ENCODE measurements around the gene CCDC106. TPM values are rescaled to one million over a fixed set of nuclear protein-coding genes. Genes with fewer than 3 reads are reported as not detected.
A peak's percentile ranks its signal among the peaks of the same experiment; 100 is the strongest.

Gene CCDC106
- total RNA-seq, 1 experiment from 2014 or later, result 19.9 TPM

DNA sequence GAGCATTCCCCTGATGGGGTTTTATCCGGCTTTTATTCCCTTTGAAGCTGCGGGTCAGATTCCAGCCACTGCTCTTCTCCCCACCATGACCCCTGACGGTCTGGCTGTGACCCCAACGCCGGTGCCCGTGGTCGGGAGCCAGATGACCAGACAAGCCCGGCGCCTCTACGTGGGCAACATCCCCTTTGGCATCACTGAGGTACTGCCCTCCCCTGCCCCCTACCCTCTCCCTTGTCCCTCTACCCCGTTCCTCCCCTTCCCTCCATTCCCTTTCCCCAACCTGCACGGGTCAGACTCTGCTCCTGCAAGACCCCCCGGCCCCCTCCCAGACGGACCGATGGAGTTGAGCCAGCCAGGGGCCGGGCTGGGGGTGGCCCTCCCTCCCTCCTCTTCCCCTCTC, 13.0 kb downstream of the CCDC106 start:
- no peak overlapping the region for H4K91ac ChIP-seq (ENCODE audit: insufficient read length, low read depth, low read length)
- no peak overlapping the region for H3K4me2 ChIP-seq (ENCODE audit: insufficient read depth, insufficient read length, low read length)
- H3K79me1 ChIP-seq (ENCODE audit: insufficient read depth, low read depth, low read length, poor library complexity, severe bottlenecking), result no peaks in the 10 kb centered on the region
- Mint-ChIP-seq H3K4me1 (peaks cover 21 to 26% of the 10 kb centered on the region in 2 experiments), H3K4me3 (no peak overlapping the region), H3K27me3 (ENCODE audit: low read depth) (no peaks in the 10 kb centered on the region), H3K36me3 (ENCODE audit: insufficient read depth in 1 of 3, low read depth in 3 of 3) (peaks cover 58 to 84% (median 69%) of the 10 kb centered on the region in 3 experiments), H3K27ac (peak overlapping the region in 1 of 3 experiments; percentile 64; a peak in 3 of 7 replicates), H3K9me3 (no peaks in the 10 kb centered on the region)
- H3T11ph ChIP-seq (ENCODE audit: low read length), result no peak overlapping the region
- no peak overlapping the region for H3K27ac ChIP-seq (ENCODE audit: insufficient read length, low read depth, low read length)
- no peak overlapping the region for H2AFZ ChIP-seq (ENCODE audit: low read length)
- H3K56ac ChIP-seq (ENCODE audit: insufficient read length, low read depth, low read length), result no peak overlapping the region
- H4K8ac ChIP-seq (replicated peaks; ENCODE audit: insufficient read length, low read depth, low read length), result no peak overlapping the region
- TF ChIP-seq, protein P1, sequence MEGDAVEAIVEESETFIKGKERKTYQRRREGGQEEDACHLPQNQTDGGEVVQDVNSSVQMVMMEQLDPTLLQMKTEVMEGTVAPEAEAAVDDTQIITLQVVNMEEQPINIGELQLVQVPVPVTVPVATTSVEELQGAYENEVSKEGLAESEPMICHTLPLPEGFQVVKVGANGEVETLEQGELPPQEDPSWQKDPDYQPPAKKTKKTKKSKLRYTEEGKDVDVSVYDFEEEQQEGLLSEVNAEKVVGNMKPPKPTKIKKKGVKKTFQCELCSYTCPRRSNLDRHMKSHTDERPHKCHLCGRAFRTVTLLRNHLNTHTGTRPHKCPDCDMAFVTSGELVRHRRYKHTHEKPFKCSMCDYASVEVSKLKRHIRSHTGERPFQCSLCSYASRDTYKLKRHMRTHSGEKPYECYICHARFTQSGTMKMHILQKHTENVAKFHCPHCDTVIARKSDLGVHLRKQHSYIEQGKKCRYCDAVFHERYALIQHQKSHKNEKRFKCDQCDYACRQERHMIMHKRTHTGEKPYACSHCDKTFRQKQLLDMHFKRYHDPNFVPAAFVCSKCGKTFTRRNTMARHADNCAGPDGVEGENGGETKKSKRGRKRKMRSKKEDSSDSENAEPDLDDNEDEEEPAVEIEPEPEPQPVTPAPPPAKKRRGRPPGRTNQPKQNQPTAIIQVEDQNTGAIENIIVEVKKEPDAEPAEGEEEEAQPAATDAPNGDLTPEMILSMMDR (conservative IDR thresholded peaks at IDR 0.05), result no peak
- H3K4me1 ChIP-seq (ENCODE audit: insufficient read depth, low read length), result peaks cover 7% of the 10 kb centered on the region; the same call in 1 of the 2 replicates
- H2AK5ac ChIP-seq (ENCODE audit: insufficient read length, low read length), result no peak overlapping the region
- H4K5ac ChIP-seq (ENCODE audit: insufficient read length, low read depth, low read length), result no peak overlapping the region
- H3K9me3 ChIP-seq (ENCODE audit: control insufficient read depth, low read depth, low read length), result no peaks in the 10 kb centered on the region
- H2BK5ac ChIP-seq (ENCODE audit: insufficient read length, low read length), result no peak overlapping the region
- H2BK20ac ChIP-seq (ENCODE audit: low read depth, low read length, poor library complexity, severe bottlenecking), result no peak overlapping the region
- no peak overlapping the region for H3K23ac ChIP-seq (ENCODE audit: insufficient read length, low read depth, low read length)
- no peaks in the 10 kb centered on the region for H3K27me3 ChIP-seq (ENCODE audit: insufficient read depth, low read length)
- H3K23me2 ChIP-seq (ENCODE audit: insufficient read length, low read depth, low read length, poor library complexity, severe bottlenecking), result peaks cover 7% of the 10 kb centered on the region
- no CpG with 5 or more reads among the region's 16 CpGs for WGBS (ENCODE audit: extremely low coverage, insufficient read length, low lambda C conversion rate)
- H2BK120ac ChIP-seq (ENCODE audit: low read depth, low read length, poor library complexity, severe bottlenecking), result no peak overlapping the region
- no peak overlapping the region for H3K18ac ChIP-seq (ENCODE audit: insufficient read length, low read depth, low read length)
- DNase-seq, result no peak
- no peak overlapping the region for H3K4ac ChIP-seq (ENCODE audit: low read depth, low read length)
- no peak overlapping the region for H2BK12ac ChIP-seq (ENCODE audit: insufficient read length, low read depth, low read length)
- H3K14ac ChIP-seq (ENCODE audit: insufficient read depth, low read length), result no peak overlapping the region
- no peak overlapping the region for H3K9ac ChIP-seq (ENCODE audit: extremely low read depth, insufficient read length, low read length)
- H4K20me1 ChIP-seq (ENCODE audit: control insufficient read depth, insufficient read depth, insufficient read length), result no peaks in the 10 kb centered on the region
- H2BK15ac ChIP-seq (ENCODE audit: low read depth, low read length), result no peak overlapping the region
- peaks cover 45% of the 10 kb centered on the region for H3K79me2 ChIP-seq (ENCODE audit: insufficient read depth, low read length)

Measured in H9 (cell line).